ENCODE measurements around the gene IFIT2.
"Not testable (repeated sequence)": the region's sequence is repeated elsewhere in the genome, so short reads cannot be mapped to it uniquely, and the experiment has no call there.

IFIT2 gene

DNA sequence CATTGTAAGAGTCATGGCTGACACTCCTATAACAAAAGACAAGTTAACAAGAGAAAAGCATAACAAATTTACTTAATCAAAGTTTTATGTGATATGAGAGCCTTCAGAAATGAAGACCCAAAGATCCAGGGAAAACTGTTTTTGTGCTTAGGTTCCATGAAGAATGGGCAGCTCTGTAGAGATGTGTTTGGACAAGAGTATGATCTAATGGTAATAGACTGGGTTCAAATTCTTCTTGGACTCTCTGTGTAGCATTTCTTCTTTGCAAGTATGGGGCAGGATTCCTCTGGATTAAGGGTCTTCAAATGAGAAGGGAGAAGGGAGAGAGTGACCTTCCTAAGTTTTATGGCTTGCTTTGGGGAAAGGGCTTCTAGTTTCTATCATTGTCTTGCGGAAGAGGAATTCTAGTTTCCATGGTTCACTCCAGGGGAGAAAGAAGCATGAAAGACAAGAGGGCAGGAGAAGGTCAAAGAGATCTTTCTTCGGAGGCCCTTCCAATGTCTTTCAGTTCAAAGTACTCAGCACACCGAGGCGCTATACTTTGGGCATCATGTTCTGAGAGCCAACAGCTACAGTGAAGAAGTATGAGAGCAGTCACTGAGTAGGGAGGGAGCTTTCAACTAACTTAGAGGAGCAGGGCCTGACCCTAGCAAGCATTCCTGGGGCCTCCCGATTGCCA is 41.4 kb downstream of the IFIT2 start:
- no peak for DNase-seq

DNA sequence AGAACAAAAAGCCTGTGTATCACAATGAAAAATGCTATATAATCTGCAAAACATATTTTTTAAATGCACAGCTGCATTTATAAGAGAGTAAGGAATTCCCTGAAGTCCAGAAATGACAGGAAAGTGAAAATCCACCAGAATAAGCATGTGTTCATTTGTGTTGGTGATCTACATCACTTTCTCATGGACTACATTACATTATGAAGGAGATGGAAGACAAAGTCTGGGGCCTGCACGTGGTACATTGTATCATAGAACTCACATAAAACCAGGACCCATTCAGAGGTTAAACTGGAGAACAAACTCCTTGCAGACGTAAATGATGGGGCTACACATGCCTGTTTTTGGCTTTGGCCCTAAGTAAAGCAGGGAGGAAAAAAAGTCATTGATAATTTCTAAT is 42.3 kb downstream of the IFIT2 start:
- no peak for DNase-seq

DNA sequence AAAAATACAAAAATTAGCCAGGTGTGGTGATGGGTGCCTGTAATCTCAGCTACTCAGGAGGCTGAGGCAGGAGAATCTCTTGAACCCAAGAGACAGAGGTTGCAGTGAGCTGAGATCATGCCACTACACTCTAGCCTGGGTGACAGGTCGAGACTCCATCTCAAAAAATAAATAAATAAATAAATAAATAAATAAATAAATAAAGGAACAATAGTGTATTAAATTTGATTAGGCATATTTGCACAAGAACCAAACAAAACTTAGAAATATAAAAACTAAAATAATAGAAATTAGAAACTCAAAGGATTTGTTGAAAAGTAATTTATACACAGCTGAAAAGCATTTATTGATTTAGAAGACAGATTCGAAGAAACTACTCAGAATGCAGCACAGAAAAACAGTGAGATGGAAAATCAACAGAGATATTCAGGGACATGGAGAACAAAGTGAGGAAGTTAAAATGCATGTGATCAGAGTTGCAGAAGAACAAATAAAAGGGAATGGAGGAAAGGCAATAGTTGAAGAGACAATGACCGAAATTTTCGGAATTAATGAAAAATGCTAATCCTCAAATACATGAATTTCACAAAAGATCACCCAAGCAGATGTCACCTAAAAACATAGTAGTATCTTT is 43.6 kb downstream of the IFIT2 start:
- DNase-seq = no peak

DNA sequence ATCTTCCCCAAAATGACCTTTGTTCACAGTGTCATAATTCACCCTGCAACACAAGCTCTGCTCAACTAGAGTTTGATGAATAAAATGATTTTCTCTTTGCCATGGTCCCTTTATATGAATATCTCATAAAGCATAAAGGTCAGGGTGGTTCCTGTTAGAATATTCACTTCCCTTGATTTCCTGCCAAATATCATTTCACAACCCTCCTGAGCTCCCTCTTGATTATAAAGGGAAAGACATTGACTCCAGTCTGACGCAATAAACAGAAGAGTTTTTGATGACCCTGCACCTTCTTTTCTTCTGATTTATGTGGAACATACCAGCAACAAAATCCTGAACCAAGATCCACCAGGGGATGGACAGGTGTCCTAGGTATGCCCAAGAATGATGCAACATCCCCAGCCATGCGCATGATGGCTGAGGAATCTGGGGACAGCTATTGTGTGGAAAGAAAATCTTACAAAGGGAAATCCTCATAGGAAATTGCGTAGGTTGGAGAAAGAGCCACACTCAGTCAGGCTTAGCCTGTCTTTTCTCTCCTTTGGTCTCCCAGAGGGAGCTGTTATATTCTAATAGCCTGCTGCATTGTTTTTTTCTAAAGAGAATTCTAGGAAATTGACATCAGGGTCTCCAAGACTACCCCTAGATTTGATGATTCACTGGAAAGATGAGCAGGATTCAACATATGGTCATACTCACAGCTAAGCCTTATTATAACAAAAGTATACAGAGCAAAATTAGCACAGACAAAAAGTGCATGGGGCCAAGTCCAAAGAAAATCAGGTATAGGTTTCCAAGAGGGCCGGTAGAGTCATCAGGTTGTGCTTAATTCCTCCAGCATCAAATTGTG is 44.8 kb downstream of the IFIT2 start:
- no peak for DNase-seq

DNA sequence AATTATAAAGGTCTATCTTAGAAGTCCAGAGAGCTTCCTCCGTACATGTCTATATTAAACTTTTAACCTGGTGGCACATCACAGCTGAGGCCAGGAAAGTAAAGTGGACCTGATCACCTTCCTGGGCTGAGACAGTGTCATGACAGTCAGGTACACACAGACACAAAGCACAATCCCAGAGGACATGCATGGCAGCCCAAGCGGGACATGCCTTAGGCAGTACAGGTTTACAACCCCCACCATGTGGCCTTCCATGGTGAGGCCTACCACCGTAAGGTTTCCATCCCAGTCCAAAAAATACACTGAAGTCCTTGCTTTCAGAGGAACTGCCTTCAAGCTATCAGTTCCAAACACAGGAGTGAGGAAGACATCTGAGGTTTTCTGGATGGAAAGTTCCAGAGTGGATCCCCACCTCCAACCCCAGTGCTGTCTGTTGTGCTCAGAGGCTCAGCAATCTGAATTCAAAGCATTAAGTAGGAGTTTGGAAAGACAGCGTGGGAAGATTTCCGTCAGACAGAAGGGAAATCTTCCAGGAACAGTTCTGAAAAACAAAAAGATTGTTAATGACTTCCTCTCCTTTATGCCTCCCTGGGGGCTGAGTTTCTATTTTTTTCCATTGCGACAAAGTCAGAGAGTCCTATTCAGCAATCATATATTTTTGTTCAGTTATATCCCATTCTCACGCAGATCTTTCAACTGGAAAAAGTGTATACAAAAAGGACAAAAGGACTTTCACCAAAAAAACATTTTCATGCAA is 46.0 kb downstream of the IFIT2 start:
- DNase-seq = no peak

DNA sequence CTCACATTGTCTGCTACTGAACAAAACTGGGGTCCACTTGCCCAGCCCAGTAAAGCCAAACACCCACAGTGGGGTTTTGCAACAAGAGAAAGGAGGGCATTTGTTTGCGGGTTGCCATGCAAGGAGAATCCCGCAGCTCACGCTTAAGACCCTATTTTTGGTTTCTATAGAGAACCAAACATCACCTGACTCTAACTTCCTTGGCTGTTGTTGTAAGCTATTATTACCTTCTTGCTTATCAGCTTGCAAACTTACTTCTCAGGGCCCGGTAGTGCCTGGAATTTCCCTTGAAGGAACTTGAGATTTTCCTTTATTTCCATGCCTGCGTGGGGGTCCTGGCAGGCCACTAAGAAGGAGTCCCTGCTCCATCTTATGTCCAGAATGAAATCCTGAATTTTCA is 46.6 kb downstream of the IFIT2 start:
- no peak for DNase-seq

DNA sequence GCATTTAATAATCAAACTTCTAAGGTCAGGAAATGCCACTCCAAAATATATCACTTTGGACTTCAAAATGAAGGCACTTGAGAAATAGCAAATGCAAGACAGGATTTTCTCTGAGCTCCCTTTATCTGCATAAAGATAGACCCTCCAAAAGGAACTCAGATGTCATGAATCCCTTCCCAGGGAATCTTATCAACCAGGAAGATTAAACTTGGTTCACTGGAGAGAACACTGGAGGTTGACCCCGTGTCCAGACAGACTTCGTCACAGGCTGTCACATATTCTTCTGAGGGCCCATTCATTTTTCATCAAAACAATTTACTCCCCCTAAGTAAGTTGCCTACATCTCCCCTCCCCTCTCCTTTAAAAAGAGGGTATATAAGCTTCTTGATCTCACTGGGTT is 47.1 kb downstream of the IFIT2 start:
- DNase-seq = no peak

DNA sequence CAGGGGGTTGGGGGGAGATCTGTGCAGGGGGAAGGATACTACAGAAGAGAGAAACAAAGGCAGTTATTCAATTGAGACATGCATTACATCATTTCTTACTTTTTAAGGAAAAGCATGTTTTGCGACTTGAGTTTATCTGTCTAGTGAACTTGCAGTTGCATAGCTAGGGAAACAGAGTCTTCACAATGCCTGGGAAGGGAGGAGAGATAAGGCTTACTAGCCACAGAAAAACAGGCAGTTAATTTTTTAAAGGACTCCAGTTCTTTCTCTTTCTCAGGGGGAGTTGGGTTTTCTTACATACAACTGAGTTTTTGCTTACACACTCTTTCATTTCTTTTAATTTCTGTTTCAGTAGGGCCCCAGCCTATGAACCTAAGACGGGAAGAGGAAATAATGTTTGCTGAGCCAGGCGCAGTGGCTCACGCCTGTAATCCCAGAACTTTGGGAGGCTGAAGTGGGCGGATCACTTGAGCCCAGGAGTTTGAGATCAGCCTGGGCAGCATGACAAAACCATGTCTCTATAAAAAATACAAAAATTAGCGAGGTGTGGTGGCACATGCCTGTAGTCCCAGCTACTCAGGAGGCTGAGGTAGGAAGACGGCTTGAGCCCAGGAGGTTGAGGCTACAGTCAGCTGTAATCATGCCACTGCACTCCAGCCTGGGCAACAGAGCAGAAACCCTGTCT is 48.9 kb downstream of the IFIT2 start:
- not testable (repeated sequence) for DNase-seq

DNA sequence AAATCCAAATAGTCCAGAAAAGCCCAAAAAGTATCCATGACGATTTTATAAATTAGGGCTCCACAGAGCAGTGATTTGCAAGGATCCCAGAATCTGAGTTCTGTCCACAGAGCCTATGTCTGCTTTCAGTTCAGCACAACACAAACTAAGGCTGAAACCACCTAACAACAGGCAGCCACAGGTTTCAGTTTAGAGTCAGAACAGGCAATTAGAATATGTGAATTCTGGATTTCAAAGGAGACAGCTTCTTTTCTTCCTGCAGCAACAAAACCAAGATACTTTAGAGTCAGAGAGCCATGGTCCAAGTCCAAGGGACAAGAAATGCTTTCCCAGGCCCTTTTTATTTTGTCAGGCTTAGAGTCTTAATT is 49.5 kb downstream of the IFIT2 start:
- DNase-seq = no peak

DNA sequence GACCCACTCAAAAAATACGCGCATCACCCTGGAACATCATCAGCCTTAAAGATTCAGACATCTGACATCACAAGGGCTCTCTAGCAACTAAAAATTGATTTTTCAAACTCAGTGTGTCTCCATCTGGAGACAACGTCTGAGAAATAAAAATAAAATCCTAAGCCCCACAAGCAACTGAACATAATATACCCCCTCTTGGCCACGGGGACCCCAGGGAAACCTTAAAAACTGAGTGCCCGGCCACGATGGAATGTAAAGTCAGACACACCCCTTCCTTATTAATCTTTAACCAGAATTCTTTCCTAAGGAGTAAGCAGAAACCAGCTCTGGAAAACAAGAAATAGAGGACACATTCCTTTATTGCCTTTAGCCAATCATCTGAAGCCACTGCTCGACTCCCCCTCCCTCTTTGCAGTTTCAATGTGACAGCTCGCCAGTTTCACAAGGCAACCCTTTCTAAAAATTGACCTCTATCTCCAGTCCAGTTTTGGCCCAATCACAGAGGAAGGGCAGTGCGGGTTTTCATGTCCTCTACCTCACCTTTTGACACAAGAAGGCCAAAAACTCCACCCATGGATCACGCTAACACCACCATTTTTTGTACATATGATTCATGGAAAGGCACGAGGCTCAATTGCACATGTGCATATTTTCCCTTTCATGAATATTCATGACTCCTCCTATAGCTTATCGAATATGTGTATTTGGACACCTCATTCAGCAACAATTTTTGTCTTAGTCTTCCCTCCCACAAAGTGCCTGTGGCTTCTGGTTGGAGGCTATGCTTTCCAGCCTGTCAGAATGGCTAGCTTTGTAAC is 50.1 kb downstream of the IFIT2 start:
- DNase-seq = no peak

DNA sequence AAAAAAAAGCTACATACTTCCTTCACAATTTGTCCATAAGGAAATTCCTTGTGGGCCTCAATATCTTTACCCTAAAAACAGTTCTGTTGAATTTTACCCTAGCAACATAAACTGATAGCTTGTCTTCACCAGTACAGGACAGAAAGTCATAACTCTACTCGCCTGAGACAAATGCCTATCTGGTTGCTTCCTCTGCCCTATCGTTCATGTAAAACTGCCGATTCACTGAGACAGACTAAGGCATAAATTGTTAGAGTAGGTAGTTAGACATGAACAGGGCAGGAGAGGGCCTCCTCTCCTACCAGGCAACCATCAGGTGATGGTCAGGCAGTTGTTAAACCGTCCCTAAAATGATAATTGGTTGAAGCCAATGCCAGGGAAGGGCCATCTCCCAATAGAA is 51.0 kb downstream of the IFIT2 start:
- no peak for DNase-seq

DNA sequence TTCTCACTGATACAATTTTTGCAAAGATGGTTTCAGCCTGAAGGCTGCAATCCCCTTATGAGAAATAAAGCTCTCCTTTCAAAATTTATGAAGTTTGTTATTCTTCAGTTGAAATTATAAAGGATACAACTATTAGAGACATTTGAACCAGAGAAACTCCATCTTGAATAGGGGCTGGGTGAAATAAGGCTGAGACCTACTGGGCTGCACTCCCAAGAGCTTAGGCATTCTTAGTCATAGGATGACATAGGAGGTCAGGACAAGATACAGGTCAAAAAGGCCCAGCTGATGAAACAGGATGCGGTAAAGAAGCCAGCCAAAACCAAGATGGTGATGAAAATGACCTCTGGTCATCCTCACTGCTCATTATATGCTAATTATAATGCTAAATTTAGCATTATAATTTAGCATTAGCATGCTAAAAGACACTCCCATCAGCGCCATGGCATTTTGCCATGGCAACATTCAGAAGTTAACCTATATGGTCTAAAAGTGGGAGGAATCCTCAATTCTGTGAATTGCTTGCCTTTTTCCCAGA is 53.6 kb downstream of the IFIT2 start:
- no peak for DNase-seq

DNA sequence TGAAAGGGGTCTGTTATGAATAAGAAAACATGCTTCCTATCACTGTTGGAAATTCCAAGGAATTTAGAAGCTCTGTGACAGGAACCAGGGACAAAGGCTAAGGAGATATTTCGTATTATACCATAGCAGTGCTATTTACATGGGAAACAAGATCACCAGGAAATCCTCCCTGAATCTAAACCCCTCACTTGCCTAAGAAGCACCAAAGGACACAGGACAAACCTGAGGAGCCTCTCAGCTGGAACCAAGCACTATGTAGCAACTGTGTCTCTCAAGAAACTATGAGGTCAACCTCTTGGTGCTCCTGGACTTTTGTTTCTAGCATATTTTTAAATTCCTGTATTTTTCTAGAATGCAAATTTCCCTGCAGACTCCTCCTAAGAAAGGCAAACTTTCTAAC is 55.2 kb downstream of the IFIT2 start:
- DNase-seq = no peak

DNA sequence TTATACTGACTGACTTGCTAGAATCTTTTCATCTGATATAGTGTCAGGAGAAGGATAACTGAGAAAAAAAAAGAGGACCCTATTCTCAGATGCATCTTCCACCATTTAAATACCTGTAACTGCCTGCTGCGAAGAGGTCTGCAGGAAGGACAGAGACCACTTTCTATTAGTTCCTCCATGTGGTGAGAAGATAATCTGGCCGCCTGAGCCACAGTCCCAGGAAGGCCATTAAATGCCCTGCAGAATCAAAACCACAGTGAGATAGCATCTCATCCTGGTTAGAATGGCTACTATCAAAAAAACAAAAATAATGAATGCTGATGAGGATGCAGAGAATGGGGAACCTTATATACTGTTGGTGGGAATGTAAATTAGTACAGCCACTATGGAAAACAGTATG is 56.1 kb downstream of the IFIT2 start:
- no peak for DNase-seq

Measured in CD4-positive, alpha-beta T cell treated with Interleukin-10 for 1 hour (primary cell).